Measurements from ENCODE around the gene PTGES2. TPM values are rescaled to one million over a fixed set of nuclear protein-coding genes. Genes with fewer than 3 reads are reported as not detected.

Gene PTGES2
- total and polyA plus RNA-seq, 2 of the 13 experiments (the other 11 are each of a cell fraction or from before 2014, with no cell fraction given): 63.7 to 79.8 TPM

DNA sequence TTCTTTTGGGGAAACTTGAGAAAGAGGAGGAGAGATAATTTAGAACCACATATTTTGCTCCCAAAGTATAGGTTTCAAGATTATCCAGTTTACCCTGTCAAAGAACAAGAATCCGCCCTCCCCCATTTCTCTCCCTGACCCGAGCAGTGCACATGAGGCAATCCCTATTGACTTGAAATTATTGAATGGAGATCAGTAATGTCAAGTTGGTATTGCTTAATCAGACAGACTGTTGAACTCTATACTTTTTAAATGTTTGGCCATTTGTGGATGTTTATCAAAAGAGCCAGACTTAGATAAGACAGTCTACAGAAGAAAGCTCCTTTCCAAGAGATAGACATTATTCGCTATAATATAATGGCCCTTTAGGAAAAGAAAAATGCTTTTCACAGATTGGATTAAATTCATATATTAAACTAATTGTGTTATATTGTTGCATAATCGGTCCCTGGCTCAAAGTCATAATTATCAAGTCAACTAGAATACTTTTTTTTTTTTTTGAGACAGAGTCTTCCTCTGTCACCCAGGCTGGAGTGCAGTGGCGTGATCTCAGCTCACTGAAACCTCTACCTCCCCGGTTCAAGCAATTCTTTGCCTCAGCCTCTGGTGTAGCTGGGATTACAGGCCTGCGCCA, 54.2 kb downstream of the PTGES2 start (continued):
- TF ChIP-seq PHF21A (CRISPR knock-in tag; IDR thresholded peaks at IDR 0.05) (peak; percentile 72; the same call in 1 of the 2 replicates), FLYWCH1 (CRISPR knock-in tag; IDR thresholded peaks at IDR 0.05) (no peak), KLF16 (CRISPR knock-in tag; IDR thresholded peaks at IDR 0.05) (peak in 1 of 2 experiments; percentile 50; a peak in 1 of 4 replicates), KAT8 (CRISPR knock-in tag; IDR thresholded peaks at IDR 0.05) (0 out of 2 replicates have a peak, but pooled peaks have one; percentile 24), PPARG (CRISPR knock-in tag; conservative IDR thresholded peaks at IDR 0.05) (peak; percentile 84), FOXO1 (CRISPR knock-in tag; IDR thresholded peaks at IDR 0.05) (peak; percentile 68; the same call in 1 of the 2 replicates), FOXK2 (IDR thresholded peaks at IDR 0.05) (peak; percentile 36; the same call in 1 of the 2 replicates), ZNF776 (CRISPR knock-in tag; IDR thresholded peaks at IDR 0.05) (no peak), NR2F1 (CRISPR knock-in tag; IDR thresholded peaks at IDR 0.05) (peak in 1 of 2 experiments; percentile 60; a peak in 1 of 4 replicates), MIER3 (CRISPR knock-in tag; IDR thresholded peaks at IDR 0.05; ENCODE audit: borderline replicate concordance) (peak; percentile 56; the same call in 1 of the 2 replicates), ZNF652 (CRISPR knock-in tag; IDR thresholded peaks at IDR 0.05; ENCODE audit: borderline replicate concordance, low read depth) (no peak), HOXA3 (CRISPR knock-in tag; IDR thresholded peaks at IDR 0.05) (0 out of 2 replicates have a peak, but pooled peaks have one; percentile 15), NR2F2 (IDR thresholded peaks at IDR 0.05; ENCODE audit: borderline replicate concordance, low read depth) (peak; percentile 78; the same call in 1 of the 2 replicates), DPF2 (CRISPR knock-in tag; IDR thresholded peaks at IDR 0.05; ENCODE audit: borderline replicate concordance, low read depth) (peak; percentile 74), CEBPB (IDR thresholded peaks at IDR 0.05; ENCODE audit: borderline replicate concordance, low read depth, low read length) (peak; percentile 98), FOXA1 (IDR thresholded peaks at IDR 0.05) (no peak), FOXA1 (CRISPR knock-in tag; IDR thresholded peaks at IDR 0.05) (peak; percentile 88), FOXK1 (CRISPR knock-in tag; IDR thresholded peaks at IDR 0.05; ENCODE audit: borderline replicate concordance, low read depth) (peak; percentile 70; the same call in 1 of the 2 replicates)
- TF ChIP-seq, protein P1, sequence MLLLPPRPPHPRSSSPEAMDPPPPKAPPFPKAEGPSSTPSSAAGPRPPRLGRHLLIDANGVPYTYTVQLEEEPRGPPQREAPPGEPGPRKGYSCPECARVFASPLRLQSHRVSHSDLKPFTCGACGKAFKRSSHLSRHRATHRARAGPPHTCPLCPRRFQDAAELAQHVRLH (CRISPR knock-in tag; IDR thresholded peaks at IDR 0.05; ENCODE audit: borderline replicate concordance, low read depth): no peak
- TF ChIP-seq, protein P2, sequence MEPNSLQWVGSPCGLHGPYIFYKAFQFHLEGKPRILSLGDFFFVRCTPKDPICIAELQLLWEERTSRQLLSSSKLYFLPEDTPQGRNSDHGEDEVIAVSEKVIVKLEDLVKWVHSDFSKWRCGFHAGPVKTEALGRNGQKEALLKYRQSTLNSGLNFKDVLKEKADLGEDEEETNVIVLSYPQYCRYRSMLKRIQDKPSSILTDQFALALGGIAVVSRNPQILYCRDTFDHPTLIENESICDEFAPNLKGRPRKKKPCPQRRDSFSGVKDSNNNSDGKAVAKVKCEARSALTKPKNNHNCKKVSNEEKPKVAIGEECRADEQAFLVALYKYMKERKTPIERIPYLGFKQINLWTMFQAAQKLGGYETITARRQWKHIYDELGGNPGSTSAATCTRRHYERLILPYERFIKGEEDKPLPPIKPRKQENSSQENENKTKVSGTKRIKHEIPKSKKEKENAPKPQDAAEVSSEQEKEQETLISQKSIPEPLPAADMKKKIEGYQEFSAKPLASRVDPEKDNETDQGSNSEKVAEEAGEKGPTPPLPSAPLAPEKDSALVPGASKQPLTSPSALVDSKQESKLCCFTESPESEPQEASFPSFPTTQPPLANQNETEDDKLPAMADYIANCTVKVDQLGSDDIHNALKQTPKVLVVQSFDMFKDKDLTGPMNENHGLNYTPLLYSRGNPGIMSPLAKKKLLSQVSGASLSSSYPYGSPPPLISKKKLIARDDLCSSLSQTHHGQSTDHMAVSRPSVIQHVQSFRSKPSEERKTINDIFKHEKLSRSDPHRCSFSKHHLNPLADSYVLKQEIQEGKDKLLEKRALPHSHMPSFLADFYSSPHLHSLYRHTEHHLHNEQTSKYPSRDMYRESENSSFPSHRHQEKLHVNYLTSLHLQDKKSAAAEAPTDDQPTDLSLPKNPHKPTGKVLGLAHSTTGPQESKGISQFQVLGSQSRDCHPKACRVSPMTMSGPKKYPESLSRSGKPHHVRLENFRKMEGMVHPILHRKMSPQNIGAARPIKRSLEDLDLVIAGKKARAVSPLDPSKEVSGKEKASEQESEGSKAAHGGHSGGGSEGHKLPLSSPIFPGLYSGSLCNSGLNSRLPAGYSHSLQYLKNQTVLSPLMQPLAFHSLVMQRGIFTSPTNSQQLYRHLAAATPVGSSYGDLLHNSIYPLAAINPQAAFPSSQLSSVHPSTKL (CRISPR knock-in tag; IDR thresholded peaks at IDR 0.05): peak; percentile 88
- TF ChIP-seq, protein P3, sequence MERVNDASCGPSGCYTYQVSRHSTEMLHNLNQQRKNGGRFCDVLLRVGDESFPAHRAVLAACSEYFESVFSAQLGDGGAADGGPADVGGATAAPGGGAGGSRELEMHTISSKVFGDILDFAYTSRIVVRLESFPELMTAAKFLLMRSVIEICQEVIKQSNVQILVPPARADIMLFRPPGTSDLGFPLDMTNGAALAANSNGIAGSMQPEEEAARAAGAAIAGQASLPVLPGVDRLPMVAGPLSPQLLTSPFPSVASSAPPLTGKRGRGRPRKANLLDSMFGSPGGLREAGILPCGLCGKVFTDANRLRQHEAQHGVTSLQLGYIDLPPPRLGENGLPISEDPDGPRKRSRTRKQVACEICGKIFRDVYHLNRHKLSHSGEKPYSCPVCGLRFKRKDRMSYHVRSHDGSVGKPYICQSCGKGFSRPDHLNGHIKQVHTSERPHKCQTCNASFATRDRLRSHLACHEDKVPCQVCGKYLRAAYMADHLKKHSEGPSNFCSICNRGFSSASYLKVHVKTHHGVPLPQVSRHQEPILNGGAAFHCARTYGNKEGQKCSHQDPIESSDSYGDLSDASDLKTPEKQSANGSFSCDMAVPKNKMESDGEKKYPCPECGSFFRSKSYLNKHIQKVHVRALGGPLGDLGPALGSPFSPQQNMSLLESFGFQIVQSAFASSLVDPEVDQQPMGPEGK (CRISPR knock-in tag; IDR thresholded peaks at IDR 0.05): peak; percentile 64
- TF ChIP-seq, protein P4, sequence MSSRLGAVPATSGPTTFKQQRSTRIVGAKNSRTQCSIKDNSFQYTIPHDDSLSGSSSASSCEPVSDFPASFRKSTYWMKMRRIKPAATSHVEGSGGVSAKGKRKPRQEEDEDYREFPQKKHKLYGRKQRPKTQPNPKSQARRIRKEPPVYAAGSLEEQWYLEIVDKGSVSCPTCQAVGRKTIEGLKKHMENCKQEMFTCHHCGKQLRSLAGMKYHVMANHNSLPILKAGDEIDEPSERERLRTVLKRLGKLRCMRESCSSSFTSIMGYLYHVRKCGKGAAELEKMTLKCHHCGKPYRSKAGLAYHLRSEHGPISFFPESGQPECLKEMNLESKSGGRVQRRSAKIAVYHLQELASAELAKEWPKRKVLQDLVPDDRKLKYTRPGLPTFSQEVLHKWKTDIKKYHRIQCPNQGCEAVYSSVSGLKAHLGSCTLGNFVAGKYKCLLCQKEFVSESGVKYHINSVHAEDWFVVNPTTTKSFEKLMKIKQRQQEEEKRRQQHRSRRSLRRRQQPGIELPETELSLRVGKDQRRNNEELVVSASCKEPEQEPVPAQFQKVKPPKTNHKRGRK (CRISPR knock-in tag; IDR thresholded peaks at IDR 0.05): no peak
